HL-60 (cell line): Measurements from ENCODE around the gene MGAT4C.

Source experiments
- DNase-seq, 2 experiments: peaks; one replicate each; pipeline ENCODE4 v3.0.0-alpha.2; 2010 to 2020; ENCODE audit warnings: low read depth in 1 of 2, low spot score in 1 of 2
- H3K27ac ChIP-seq: fragments of 250-450 bp; sonication (Bioruptor Pico); replicated peaks from 2 replicates; pipeline ENCODE4 v1.5.1; 2020; ENCODE audit warnings: mild to moderate bottlenecking, moderate library complexity
- H3K27me3 ChIP-seq: fragments of 250-450 bp; sonication (Bioruptor Pico); 2 replicates; pipeline ENCODE4 v1.5.1; 2021; ENCODE audit warnings: mild to moderate bottlenecking, moderate library complexity; ENCODE audit not compliant: insufficient read depth, poor library complexity, severe bottlenecking
- H3K4me3 ChIP-seq: replicated peaks from 2 replicates; pipeline ENCODE4 v1.5.1; 2011; ENCODE audit warnings: mild to moderate bottlenecking, control low read depth, low read length; ENCODE audit not compliant: insufficient read depth
- GABPA ChIP-seq: IDR thresholded peaks from 2 replicates; pipeline ENCODE4 v1.6.1; 2012; ENCODE audit warnings: low read depth
- POLR2AphosphoS5 ChIP-seq: IDR thresholded peaks from 2 replicates; pipeline ENCODE4 v1.6.1; 2012; ENCODE audit warnings: low read depth
- SPI1 ChIP-seq: IDR thresholded peaks from 2 replicates; pipeline ENCODE4 v1.6.1; 2012; ENCODE audit warnings: low read depth, mild to moderate bottlenecking, borderline replicate concordance
- TF ChIP-seq, protein P1 (sequence below): IDR thresholded peaks from 2 replicates; pipeline ENCODE4 v1.6.1; 2012; ENCODE audit warnings: low read depth; ENCODE audit not compliant: insufficient replicate concordance
- TF ChIP-seq, protein P2 (sequence below): IDR thresholded peaks from one replicate; pipeline ENCODE4 v1.5.1; 2011; ENCODE audit warnings: low read length, control low read depth, inconsistent platforms; ENCODE audit not compliant: insufficient read depth

The MGAT4C gene

DNA sequence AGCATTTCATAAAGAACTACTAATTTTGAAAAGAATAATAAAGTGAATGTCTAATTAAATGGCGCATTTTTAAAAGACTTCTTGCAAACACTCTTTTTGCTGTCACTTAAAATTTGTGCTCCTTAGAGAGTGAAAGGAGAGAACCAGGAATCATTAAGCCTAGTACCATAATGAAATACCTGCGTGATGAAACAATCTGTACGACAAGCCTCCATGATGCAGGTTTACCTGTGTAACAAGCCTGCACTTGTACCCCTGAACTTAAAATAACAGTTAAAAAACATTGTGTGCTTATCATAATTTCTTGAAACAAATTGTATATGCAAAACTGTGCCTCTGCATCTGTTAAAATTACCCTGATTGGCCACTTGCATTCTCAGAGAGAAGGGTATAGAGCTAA lies 108.1 kb downstream of the MGAT4C start:
- Histone ChIP-seq H3K4me3 (no peak overlapping the region), H3K27ac (no peak overlapping the region), H3K27me3 (no peaks in the 10 kb centered on the region)
- DNase-seq = no peak
- TF ChIP-seq SPI1 (no peak), GABPA (no peak), POLR2AphosphoS5 (no peak)
- TF ChIP-seq, protein P1, sequence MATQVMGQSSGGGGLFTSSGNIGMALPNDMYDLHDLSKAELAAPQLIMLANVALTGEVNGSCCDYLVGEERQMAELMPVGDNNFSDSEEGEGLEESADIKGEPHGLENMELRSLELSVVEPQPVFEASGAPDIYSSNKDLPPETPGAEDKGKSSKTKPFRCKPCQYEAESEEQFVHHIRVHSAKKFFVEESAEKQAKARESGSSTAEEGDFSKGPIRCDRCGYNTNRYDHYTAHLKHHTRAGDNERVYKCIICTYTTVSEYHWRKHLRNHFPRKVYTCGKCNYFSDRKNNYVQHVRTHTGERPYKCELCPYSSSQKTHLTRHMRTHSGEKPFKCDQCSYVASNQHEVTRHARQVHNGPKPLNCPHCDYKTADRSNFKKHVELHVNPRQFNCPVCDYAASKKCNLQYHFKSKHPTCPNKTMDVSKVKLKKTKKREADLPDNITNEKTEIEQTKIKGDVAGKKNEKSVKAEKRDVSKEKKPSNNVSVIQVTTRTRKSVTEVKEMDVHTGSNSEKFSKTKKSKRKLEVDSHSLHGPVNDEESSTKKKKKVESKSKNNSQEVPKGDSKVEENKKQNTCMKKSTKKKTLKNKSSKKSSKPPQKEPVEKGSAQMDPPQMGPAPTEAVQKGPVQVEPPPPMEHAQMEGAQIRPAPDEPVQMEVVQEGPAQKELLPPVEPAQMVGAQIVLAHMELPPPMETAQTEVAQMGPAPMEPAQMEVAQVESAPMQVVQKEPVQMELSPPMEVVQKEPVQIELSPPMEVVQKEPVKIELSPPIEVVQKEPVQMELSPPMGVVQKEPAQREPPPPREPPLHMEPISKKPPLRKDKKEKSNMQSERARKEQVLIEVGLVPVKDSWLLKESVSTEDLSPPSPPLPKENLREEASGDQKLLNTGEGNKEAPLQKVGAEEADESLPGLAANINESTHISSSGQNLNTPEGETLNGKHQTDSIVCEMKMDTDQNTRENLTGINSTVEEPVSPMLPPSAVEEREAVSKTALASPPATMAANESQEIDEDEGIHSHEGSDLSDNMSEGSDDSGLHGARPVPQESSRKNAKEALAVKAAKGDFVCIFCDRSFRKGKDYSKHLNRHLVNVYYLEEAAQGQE = no peak
- TF ChIP-seq, protein P2, sequence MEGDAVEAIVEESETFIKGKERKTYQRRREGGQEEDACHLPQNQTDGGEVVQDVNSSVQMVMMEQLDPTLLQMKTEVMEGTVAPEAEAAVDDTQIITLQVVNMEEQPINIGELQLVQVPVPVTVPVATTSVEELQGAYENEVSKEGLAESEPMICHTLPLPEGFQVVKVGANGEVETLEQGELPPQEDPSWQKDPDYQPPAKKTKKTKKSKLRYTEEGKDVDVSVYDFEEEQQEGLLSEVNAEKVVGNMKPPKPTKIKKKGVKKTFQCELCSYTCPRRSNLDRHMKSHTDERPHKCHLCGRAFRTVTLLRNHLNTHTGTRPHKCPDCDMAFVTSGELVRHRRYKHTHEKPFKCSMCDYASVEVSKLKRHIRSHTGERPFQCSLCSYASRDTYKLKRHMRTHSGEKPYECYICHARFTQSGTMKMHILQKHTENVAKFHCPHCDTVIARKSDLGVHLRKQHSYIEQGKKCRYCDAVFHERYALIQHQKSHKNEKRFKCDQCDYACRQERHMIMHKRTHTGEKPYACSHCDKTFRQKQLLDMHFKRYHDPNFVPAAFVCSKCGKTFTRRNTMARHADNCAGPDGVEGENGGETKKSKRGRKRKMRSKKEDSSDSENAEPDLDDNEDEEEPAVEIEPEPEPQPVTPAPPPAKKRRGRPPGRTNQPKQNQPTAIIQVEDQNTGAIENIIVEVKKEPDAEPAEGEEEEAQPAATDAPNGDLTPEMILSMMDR = no peak

DNA sequence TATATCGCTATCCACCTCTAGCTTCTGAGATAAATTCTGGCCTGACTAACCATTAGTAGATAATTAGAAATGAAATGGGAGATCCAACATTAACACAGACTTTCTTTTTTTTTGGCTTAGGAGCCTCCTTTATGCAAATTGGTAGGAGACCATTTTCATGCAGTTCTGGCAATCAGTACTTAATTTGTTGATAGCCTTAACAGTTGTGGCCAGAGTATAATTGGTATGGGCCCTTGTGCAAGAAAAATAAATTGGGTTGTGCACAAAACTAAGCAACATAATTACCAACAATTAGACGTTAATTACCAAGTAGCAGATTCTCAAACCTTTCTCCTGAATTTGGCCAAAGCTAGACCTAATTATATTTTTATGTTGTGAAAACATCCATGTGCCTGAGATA lies 111.0 kb downstream of the MGAT4C start:
- no peak for DNase-seq
- Histone ChIP-seq H3K4me3 (no peak overlapping the region), H3K27ac (no peak overlapping the region), H3K27me3 (no peaks in the 10 kb centered on the region)
- TF ChIP-seq GABPA (no peak), POLR2AphosphoS5 (no peak), SPI1 (no peak)
- TF ChIP-seq, protein P2 = no peak
- TF ChIP-seq, protein P1 = no peak

DNA sequence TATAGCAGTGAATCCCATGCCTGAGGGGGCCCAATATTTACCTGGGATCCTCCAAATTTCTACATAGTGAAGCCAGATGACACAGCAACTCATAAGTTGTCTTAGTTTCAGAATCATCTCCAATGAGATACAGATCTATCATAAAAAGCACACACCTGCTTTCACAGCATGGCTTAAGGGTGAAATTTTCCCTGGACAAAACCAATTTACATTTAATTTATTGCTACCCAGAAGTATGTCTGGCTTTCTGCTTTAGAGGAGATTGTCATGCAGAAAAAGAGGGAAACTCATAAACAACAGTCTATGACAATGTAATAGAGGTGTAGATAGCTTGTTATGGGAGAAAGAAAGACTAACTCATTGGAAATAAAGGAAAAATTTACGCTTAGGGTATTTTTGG lies 113.0 kb downstream of the MGAT4C start:
- Histone ChIP-seq H3K27me3 (no peaks in the 10 kb centered on the region), H3K4me3 (no peak overlapping the region), H3K27ac (no peak overlapping the region)
- no peak for DNase-seq
- TF ChIP-seq SPI1 (no peak), GABPA (no peak), POLR2AphosphoS5 (no peak)
- TF ChIP-seq, protein P1 = no peak

DNA sequence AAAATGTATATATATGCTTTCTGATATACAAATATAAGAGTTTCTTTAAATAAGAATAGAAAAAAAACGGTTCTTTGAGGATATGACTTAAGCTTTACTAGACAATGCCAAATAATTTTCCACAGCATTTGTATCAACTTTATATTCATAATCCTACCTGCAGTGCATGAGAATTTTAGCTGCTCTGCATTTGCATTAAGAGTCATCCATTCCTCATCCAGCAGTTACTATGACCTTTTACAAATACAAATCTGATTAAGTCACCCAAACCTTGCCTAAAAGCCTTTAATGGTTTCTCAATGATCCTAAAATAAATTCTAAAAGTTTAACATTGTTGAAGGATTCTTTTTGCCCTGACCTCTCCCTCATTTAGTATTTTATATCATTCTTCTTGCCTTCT lies 116.5 kb downstream of the MGAT4C start:
- Histone ChIP-seq H3K27ac (no peak overlapping the region), H3K4me3 (no peak overlapping the region), H3K27me3 (no peaks in the 10 kb centered on the region)
- DNase-seq = no peak
- TF ChIP-seq, protein P2 = no peak
- no peak for TF ChIP-seq SPI1
- no peak for TF ChIP-seq POLR2AphosphoS5
- TF ChIP-seq, protein P1 = no peak
- no peak for TF ChIP-seq GABPA
